H9 (cell line): Measurements from ENCODE around the gene TIAL1. TPM values are rescaled to one million over a fixed set of nuclear protein-coding genes. Genes with fewer than 3 reads are reported as not detected.

Source experiments
- DNase-seq: peaks from one replicate; pipeline ENCODE4 v3.0.0-alpha.2; 2017
- H2AFZ ChIP-seq: one replicate; pipeline ENCODE4 v1.6.1; 2013; ENCODE audit warnings: mild to moderate bottlenecking, low read length, control low read depth, moderate library complexity
- H2AK5ac ChIP-seq: 2 replicates; pipeline ENCODE4 v1.6.1; 2013; ENCODE audit warnings: low read length, control low read depth, mixed read lengths; ENCODE audit not compliant: insufficient read length
- H2BK120ac ChIP-seq: one replicate; pipeline ENCODE4 v1.6.1; 2013; ENCODE audit warnings: low read depth, mild to moderate bottlenecking, low read length, control low read depth, inconsistent platforms; ENCODE audit not compliant: poor library complexity, severe bottlenecking
- H2BK12ac ChIP-seq: 2 replicates; pipeline ENCODE4 v1.6.1; 2013; ENCODE audit warnings: low read length, control low read depth, mixed read lengths, low read depth; ENCODE audit not compliant: insufficient read length
- H2BK15ac ChIP-seq: 2 replicates; pipeline ENCODE4 v1.6.1; 2013; ENCODE audit warnings: low read depth, low read length, control low read depth
- H2BK20ac ChIP-seq: one replicate; pipeline ENCODE4 v1.6.1; 2013; ENCODE audit warnings: low read depth, mild to moderate bottlenecking, low read length, control low read depth, inconsistent platforms; ENCODE audit not compliant: poor library complexity, severe bottlenecking
- H2BK5ac ChIP-seq: 2 replicates; pipeline ENCODE4 v1.6.1; 2013; ENCODE audit warnings: low read length, control low read depth, mixed read lengths; ENCODE audit not compliant: insufficient read length
- H3K14ac ChIP-seq: 2 replicates; pipeline ENCODE4 v1.6.1; 2013; ENCODE audit warnings: low read length, control low read depth; ENCODE audit not compliant: insufficient read depth
- H3K18ac ChIP-seq: 2 replicates; pipeline ENCODE4 v1.6.1; 2013; ENCODE audit warnings: low read depth, mild to moderate bottlenecking, mixed read lengths, low read length, control low read depth; ENCODE audit not compliant: insufficient read length
- H3K23ac ChIP-seq: 2 replicates; pipeline ENCODE4 v1.6.1; 2013; ENCODE audit warnings: low read length, control low read depth, mixed read lengths, low read depth; ENCODE audit not compliant: insufficient read length
- H3K23me2 ChIP-seq: 2 replicates; pipeline ENCODE4 v1.6.1; 2013; ENCODE audit warnings: low read depth, mild to moderate bottlenecking, mixed read lengths, low read length, control low read depth; ENCODE audit not compliant: insufficient read length, poor library complexity, severe bottlenecking
- H3K27ac ChIP-seq: 2 replicates; pipeline ENCODE4 v1.5.1; 2013; ENCODE audit warnings: low read length, control low read depth, mixed read lengths, low read depth; ENCODE audit not compliant: insufficient read length
- H3K27me3 ChIP-seq: 2 replicates; pipeline ENCODE4 v1.6.1; 2013; ENCODE audit warnings: low read length, control low read depth, inconsistent platforms; ENCODE audit not compliant: insufficient read depth
- H3K4ac ChIP-seq: 2 replicates; pipeline ENCODE4 v1.6.1; 2013; ENCODE audit warnings: low read depth, mild to moderate bottlenecking, control low read depth, inconsistent platforms, low read length, moderate library complexity
- H3K4me1 ChIP-seq: 2 replicates; pipeline ENCODE4 v1.6.1; 2013; ENCODE audit warnings: low read length, control low read depth, inconsistent platforms; ENCODE audit not compliant: insufficient read depth
- H3K4me2 ChIP-seq: 2 replicates; pipeline ENCODE4 v1.6.1; 2013; ENCODE audit warnings: low read length, control low read depth, mixed read lengths; ENCODE audit not compliant: insufficient read length, insufficient read depth
- H3K56ac ChIP-seq: 2 replicates; pipeline ENCODE4 v1.6.1; 2013; ENCODE audit warnings: low read depth, mild to moderate bottlenecking, mixed read lengths, low read length, control low read depth; ENCODE audit not compliant: insufficient read length
- H3K79me1 ChIP-seq: 2 replicates; pipeline ENCODE4 v1.6.1; 2013; ENCODE audit warnings: low read depth, mild to moderate bottlenecking, moderate library complexity, low read length, control low read depth, inconsistent platforms; ENCODE audit not compliant: insufficient read depth, poor library complexity, severe bottlenecking
- H3K79me2 ChIP-seq: 2 replicates; pipeline ENCODE4 v1.6.1; 2013; ENCODE audit warnings: low read length, control low read depth, inconsistent platforms; ENCODE audit not compliant: insufficient read depth
- H3K9ac ChIP-seq: 2 replicates; pipeline ENCODE4 v1.6.1; 2013; ENCODE audit warnings: low read length, control low read depth, mixed read lengths; ENCODE audit not compliant: insufficient read length; ENCODE audit errors: extremely low read depth
- H3K9me3 ChIP-seq: one replicate; pipeline ENCODE4 v1.6.1; 2013; ENCODE audit warnings: low read depth, low read length, inconsistent platforms; ENCODE audit not compliant: control insufficient read depth
- H3T11ph ChIP-seq: one replicate; pipeline ENCODE4 v1.6.1; 2013; ENCODE audit warnings: mild to moderate bottlenecking, low read length, control low read depth, inconsistent platforms
- H4K20me1 ChIP-seq: one replicate; pipeline ENCODE4 v1.6.1; 2013; ENCODE audit not compliant: control insufficient read depth, insufficient read length, insufficient read depth
- H4K5ac ChIP-seq: 2 replicates; pipeline ENCODE4 v1.6.1; 2013; ENCODE audit warnings: low read depth, mild to moderate bottlenecking, mixed read lengths, low read length, control low read depth; ENCODE audit not compliant: insufficient read length
- H4K8ac ChIP-seq: replicated peaks from 2 replicates; pipeline ENCODE4 v1.6.1; 2013; ENCODE audit warnings: low read length, control low read depth, mixed read lengths, low read depth; ENCODE audit not compliant: insufficient read length
- H4K91ac ChIP-seq: 2 replicates; pipeline ENCODE4 v1.6.1; 2013; ENCODE audit warnings: low read depth, mild to moderate bottlenecking, moderate library complexity, mixed read lengths, low read length, control low read depth; ENCODE audit not compliant: insufficient read length
- H3K27ac Mint-ChIP-seq, 3 experiments: 2 replicates in 2 of 3; 3 replicates in 1 of 3; pipeline ENCODE4 v1.8.0; 2020 to 2021; ENCODE audit warnings: mixed read lengths in 3 of 3, mild to moderate bottlenecking in 1 of 3, moderate library complexity in 1 of 3
- H3K27me3 Mint-ChIP-seq: 2 replicates; pipeline ENCODE4 v1.8.0; 2021; ENCODE audit warnings: low read depth, mild to moderate bottlenecking, moderate library complexity, mixed read lengths
- H3K36me3 Mint-ChIP-seq, 3 experiments: 2 replicates in 2 of 3; 3 replicates in 1 of 3; pipeline ENCODE4 v1.8.0; 2020 to 2021; ENCODE audit warnings: low read depth in 3 of 3, mixed read lengths in 3 of 3; ENCODE audit not compliant: insufficient read depth in 1 of 3
- H3K4me1 Mint-ChIP-seq, 2 experiments: 2 replicates each; pipeline ENCODE4 v1.8.0; 2020; ENCODE audit warnings: mixed read lengths in 2 of 2
- H3K4me3 Mint-ChIP-seq, 2 experiments: 2 replicates in 1 of 2; 3 replicates in 1 of 2; pipeline ENCODE4 v1.8.0; 2020 to 2021; ENCODE audit warnings: mild to moderate bottlenecking in 2 of 2, mixed read lengths in 2 of 2, moderate library complexity in 1 of 2
- H3K9me3 Mint-ChIP-seq, 2 experiments: 2 replicates in 1 of 2; 3 replicates in 1 of 2; pipeline ENCODE4 v1.8.0; 2020; ENCODE audit warnings: mild to moderate bottlenecking in 2 of 2, mixed read lengths in 2 of 2, moderate library complexity in 1 of 2
- CTCF ChIP-seq: fragments of 200-600 bp; sonication (generic); conservative IDR thresholded peaks from 3 replicates; pipeline ENCODE4 v1.8.0; 2021; ENCODE audit warnings: antibody characterized with exemption, mild to moderate bottlenecking
- WGBS: extraction: QIAGEN DNeasy Blood & Tissue Kit; methylation state at CpG from one replicate; pipeline ENCODE4 v1.1.7; 2013; ENCODE audit warnings: missing lambda C conversion rate, low lambda C conversion rate, mixed read lengths; ENCODE audit not compliant: insufficient read length; ENCODE audit errors: extremely low coverage; 5-methylcytosine and 5-hydroxymethylcytosine counted together
- total RNA-seq: library from RNA; stranded (reverse); gene quantifications from 2 replicates; pipeline ENCODE4 v1.2.1, GENCODE V29; 2021

TIAL1 gene
- total RNA-seq, 1 experiment from 2014 or later = 146 TPM

DNA sequence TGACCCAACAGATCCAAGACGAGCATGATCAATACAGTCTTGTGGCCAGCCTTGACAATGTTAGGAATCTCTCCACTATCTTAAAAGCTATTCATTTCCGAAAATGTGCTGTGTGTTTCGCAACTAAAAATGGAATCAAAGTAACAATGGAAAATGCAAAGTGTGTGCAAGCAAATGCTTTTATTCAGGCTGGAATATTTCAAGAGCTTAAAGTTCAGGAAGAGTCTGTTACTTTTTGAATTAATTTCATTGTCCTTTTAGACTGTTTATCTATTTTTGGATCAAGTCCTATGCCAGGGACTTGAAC is 24.3 kb upstream of the TIAL1 start:
- H2AFZ ChIP-seq = no peak overlapping the region
- no peak overlapping the region for H3K14ac ChIP-seq

More for the DNA sequence above, 24.3 kb upstream of the TIAL1 start:
- Histone ChIP-seq H4K91ac (no peak overlapping the region), H3K4me1 (no peaks in the 10 kb centered on the region), H3K4ac (no peak overlapping the region), H3K9me3 (no peaks in the 10 kb centered on the region), H3K27ac (no peak overlapping the region), H3K27me3 (no peaks in the 10 kb centered on the region), H3K56ac (no peak overlapping the region), H3K23ac (no peak overlapping the region), H3K9ac (no peak overlapping the region), H2BK5ac (no peak overlapping the region), H3K79me2 (no peaks in the 10 kb centered on the region), H2BK12ac (no peak overlapping the region), H2AK5ac (no peak overlapping the region), H4K5ac (no peak overlapping the region), H2BK120ac (no peak overlapping the region), H4K8ac (no peak overlapping the region), H2BK20ac (no peak overlapping the region), H3K23me2 (no peaks in the 10 kb centered on the region), H3K4me2 (no peak overlapping the region), H4K20me1 (no peaks in the 10 kb centered on the region), H3K18ac (no peak overlapping the region), H3T11ph (no peak overlapping the region), H2BK15ac (no peak overlapping the region), H3K79me1 (no peaks in the 10 kb centered on the region)
- Mint-ChIP-seq H3K4me1 (peaks cover 5 to 13% of the 10 kb centered on the region in 2 experiments; a peak in 2 of 4 replicates), H3K27ac (no peak overlapping the region), H3K9me3 (no peaks in the 10 kb centered on the region), H3K27me3 (no peaks in the 10 kb centered on the region), H3K36me3 (no peaks in the 10 kb centered on the region), H3K4me3 (no peak overlapping the region)
- no peak for TF ChIP-seq CTCF
- WGBS = no CpG with 5 or more reads among the region's 3 CpGs
- DNase-seq = no peak
